Fibroblast of skin of right biceps (primary cell): ENCODE results near the gene KRTAP3-2.

Source experiments
- DNase-seq: peaks from one replicate; pipeline ENCODE4 v3.0.0-alpha.2; 2013

The KRTAP3-2 gene

DNA sequence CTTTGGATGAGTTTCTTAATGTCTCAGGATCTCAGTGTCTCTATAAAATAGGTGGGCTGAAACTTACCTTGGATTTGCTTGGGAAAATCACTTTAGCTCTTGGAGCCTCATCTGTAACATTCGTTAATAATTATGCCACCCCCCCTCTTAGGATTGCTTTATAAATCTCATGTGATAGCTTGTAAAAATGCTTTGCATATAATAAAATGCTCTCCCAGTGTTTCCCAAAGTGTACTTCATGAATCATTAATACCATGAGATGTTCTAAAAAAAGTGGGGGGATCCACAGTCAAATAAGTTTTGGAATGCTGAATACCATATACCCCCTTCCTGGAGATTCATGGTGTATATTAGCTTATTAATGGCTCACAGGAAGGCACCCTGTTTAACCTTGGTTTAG, 38.1 kb downstream of the KRTAP3-2 start:
- DNase-seq = no peak

DNA sequence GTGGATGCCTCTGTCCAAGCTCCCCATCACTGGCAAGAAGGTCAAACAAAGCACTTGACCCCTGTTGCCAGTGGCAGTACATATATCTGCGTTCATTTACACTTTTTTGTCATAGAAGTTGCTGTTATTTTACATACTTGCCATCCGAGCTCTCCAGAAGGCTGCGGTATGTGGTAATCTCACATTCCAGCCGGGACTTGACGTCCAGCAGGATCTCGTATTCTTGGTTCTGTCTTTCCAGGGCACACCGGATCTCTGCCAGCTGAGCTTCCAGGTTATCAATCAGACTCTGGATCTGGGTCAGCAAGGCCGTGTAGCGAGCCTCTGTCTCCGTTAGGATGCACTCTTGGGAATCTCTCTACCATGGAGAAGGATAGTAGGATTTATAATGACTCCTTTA, 39.6 kb downstream of the KRTAP3-2 start:
- no peak for DNase-seq

DNA sequence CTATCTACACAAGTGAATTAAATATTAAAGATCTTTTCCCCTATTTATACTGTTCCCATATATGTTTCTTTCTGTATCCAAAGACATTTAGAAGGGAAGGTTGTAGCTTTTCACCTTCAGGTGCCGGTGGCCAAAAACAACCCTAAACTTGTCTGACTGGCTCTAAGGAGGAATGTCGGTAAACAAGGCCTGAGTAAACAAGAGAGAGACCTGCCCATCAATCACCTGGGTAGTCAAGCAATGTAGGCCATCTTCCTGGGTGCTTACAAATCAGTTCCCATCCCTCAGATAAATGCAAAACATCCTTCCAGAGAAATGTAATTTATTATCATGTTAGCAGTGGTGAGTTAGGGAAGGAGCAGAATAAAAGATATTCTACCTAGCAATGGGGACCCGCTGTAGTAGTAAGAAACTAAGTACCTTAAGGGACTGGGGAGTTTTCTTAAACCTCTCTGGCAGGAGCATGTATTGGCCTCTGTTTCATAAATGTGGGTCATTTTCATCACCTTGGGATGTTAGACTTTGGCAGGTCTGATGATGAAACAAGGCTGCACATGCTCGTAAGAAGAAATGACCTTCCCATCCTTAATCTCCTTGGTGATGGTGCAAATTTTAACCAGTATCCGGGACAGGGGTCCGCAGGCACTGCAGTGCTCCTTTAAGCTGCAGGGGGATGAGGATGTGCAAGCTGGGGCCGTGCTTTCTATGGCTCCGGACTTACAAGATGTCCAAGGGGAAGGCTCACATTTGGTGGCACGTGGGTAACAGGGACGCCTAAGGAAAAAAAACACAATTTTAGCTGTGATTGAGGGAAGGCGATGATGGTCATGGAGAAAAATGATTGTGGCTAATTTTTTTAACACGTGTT, 41.4 kb downstream of the KRTAP3-2 start:
- no peak for DNase-seq

DNA sequence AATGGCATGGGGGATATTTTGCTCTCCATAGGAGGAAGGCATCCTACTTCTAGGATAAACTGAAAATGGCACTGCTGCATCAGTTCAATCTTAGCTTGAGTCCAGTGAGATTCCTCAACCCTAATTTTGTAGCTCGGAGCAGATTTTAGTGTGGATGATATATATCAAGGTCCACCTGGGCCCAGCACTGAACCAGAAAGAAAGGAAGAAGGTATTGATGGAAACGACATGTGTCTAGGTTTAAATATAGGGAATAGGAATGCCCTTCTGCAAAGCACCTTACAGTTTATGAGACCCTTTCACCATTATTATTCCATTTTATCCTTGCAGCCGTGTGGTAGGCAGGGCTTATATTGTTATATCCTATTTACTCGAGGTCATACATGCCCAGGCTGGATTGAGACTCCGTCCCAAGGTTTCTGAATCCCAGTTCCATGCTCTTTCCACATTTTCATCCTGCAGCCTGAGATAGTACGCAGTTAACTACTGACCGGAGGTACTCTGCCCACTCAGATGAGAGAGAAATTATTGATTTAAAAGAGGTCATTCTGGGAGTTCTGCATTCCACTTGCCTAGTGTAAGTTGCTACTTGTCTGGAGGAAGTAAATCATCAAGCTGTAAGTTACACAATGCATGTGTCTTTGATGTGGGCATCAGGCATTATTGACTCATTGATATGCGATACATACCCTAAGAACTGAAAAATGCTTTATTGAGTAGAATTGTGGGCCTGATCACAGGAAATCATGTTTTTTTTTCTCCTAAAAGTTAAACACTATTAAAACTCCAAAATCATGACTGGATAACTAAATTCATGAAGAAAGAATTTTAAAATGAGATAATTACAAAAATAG, 43.1 kb downstream of the KRTAP3-2 start:
- DNase-seq = peak; percentile 98

DNA sequence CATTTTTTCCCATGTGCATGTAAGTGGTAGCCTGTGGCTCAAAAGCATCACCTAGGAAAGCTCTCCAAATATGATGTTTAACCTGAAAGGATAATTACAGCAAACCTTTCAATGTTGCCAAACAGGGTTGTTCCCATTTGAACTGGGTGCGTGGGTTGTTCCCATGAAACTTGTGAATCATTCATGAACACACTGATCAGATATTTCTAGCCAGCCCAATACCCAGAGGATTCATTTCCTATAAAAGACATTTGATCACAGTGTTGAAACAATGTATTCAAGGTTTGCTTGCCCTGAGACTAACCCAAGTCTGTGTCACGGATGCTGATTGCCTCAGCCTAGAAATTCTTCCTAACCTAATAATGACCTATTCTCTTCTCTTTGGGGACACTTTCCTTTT, 45.8 kb downstream of the KRTAP3-2 start:
- DNase-seq = peak; percentile 88

DNA sequence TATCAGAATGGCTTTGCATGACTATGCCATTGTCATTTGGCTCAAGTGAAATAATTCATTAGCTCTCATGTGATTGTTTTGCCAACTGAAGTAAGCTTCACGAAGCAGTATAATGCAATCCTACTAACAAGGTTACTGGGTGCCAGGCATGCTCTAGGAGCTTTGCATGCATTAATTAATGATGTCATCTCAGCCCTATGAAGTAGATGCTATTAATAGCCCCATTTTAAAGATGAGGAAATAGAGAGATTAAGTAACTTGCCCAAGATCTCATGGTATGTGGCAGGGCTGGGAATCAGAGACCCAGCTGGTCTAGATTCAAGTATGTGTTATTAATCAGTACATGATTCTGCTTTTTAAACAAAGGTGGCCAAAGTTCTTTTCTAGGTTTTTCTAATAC, 47.0 kb downstream of the KRTAP3-2 start:
- DNase-seq = peak; percentile 90

DNA sequence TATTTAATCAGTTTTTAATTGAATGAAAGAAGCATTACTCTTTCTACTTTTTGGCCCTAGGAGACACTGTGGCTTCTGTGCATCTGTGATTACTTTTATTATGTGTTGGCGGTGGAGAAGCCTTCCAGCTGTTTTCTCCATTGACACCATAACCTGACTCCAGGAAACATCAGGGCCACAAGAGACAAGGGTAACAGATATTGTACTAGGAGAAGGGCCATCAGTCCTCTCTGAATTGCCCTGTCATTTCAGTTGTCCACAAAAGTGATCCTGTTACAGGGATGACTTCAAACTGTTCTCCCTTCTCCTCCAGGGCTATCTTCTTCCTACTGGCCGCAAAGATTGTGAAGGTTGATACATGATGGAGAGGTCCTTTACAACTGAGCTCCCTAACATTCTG, 47.6 kb downstream of the KRTAP3-2 start:
- DNase-seq = no peak

DNA sequence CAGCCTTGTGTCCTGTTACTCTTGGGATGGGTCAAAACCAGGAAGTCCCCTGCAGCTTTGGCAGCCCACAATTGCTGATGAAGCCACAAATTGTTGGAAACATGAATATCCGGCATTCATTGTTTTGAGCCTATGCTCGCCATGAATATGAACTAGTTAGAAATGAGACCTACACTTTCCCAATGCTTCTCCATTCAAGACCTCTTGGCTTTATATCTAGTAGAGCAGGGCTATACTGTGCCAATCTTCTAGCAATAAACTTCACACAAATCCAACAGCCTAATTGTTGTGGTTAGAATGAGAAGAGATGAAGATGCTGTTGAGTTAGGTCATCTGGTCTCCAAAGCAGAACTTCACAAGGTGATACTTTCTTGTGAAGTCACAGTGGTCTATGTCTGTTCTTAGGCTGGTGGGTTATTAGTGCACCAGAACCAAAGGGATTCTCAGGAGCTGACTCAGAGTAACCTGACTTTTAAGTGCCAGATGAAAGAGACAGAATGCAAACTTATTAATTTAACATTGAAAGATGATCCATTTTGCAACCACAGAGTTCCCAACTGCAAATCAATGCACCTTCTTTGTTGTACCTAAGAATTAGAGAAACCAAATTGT, 48.6 kb downstream of the KRTAP3-2 start:
- DNase-seq = no peak

DNA sequence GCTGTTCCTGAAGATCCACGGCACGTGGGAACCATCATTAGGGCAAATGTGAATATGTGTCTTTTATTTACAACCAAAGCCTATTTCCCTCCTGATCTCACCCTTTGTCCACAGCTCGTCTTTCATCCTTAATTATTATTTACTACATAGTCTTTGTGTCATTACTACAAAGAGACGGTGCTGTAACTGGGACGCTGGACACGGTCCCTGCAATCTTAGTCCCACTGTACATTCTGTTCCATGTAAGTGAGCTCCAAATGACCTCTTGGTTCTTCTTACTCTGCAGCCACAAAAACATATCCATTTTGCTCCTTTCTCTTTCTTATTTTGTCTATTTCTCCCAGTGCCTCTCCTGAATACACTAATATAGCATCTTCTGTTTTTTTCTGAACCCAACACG, 49.5 kb downstream of the KRTAP3-2 start:
- DNase-seq = no peak

DNA sequence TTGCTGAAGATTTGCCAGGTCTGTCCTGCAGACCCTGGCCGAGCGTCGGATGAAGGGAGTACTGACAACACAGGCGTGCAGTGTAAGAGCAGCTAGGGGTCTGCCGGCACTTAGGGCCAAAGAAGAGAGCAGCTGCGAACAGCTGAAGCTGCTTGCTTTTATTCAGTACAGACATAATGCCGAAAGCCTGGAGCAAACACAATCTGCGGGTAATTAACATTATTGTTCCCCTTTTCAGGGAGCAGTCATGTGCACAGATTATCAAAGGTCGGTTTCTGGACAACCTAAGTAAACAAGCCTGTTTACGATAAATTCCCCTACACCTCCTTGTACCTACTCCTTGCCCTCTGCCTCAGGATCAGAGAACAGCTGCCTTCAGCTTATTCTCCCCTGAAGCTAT, 50.3 kb downstream of the KRTAP3-2 start:
- DNase-seq = no peak
